GM19099 (cell line): ENCODE measurements around the gene KCNB1.

Source experiments
- POLR2A ChIP-seq: IDR thresholded peaks from 3 replicates; pipeline ENCODE4 v1.6.1; 2011; ENCODE audit warnings: low read depth; ENCODE audit not compliant: insufficient read length; ENCODE audit errors: extremely low read depth

KCNB1 gene

GRCh38 chr20:49354673-49355072 is 127.8 kb downstream of the KCNB1 start:
- no peak for TF ChIP-seq POLR2A

GRCh38 chr20:49353348-49353747 is 129.1 kb downstream of the KCNB1 start:
- no peak for TF ChIP-seq POLR2A

- TF ChIP-seq POLR2A = no peak
Observed at GRCh38 chr20:49352751-49353150, 129.7 kb downstream of the KCNB1 start.

GRCh38 chr20:49351775-49352174 is 130.7 kb downstream of the KCNB1 start:
- no peak for TF ChIP-seq POLR2A

GRCh38 chr20:49349694-49350252 is 132.7 kb downstream of the KCNB1 start:
- no peak for TF ChIP-seq POLR2A

GRCh38 chr20:49349078-49349477 is 133.4 kb downstream of the KCNB1 start:
- TF ChIP-seq POLR2A = no peak

GRCh38 chr20:49348563-49348962 is 133.9 kb downstream of the KCNB1 start:
- no peak for TF ChIP-seq POLR2A

- TF ChIP-seq POLR2A = no peak
Observed at GRCh38 chr20:49347156-49347555, 135.3 kb downstream of the KCNB1 start.

- no peak for TF ChIP-seq POLR2A
Observed at GRCh38 chr20:49346682-49347081, 135.8 kb downstream of the KCNB1 start.

- no peak for TF ChIP-seq POLR2A
Observed at GRCh38 chr20:49345524-49345923, 136.9 kb downstream of the KCNB1 start.

- TF ChIP-seq POLR2A = no peak
Observed at GRCh38 chr20:49344975-49345374, 137.5 kb downstream of the KCNB1 start.

GRCh38 chr20:49344140-49344539 is 138.3 kb downstream of the KCNB1 start:
- no peak for TF ChIP-seq POLR2A

- no peak for TF ChIP-seq POLR2A
Observed at GRCh38 chr20:49343246-49343645, 139.2 kb downstream of the KCNB1 start.

- no peak for TF ChIP-seq POLR2A
Observed at GRCh38 chr20:49340161-49340966, 142.1 kb downstream of the KCNB1 start.

GRCh38 chr20:49339123-49339522 is 143.3 kb downstream of the KCNB1 start:
- TF ChIP-seq POLR2A = no peak

- no peak for TF ChIP-seq POLR2A
Observed at GRCh38 chr20:49338061-49338460, 144.4 kb downstream of the KCNB1 start.
